Measurements from ENCODE around the gene HPS1. TPM values are rescaled to one million over a fixed set of nuclear protein-coding genes. Genes with fewer than 3 reads are reported as not detected.

HPS1 gene
- total and polyA plus RNA-seq, 2 donors (not counting 3 experiments of a cell fraction or from before 2014, with no cell fraction given), result 60.7 to 67.5 TPM

- Histone ChIP-seq H4K20me1 (replicated peaks; ENCODE audit: control insufficient read depth, extremely low read depth, insufficient read depth, low read length) (no peaks in the 10 kb centered on the region), H2AFZ (ENCODE audit: low read depth, low read length) (no peak overlapping the region), H3K4me3 (replicated peaks in 1 of 3; ENCODE audit: insufficient read depth in 1 of 3, low read depth in 1 of 3, low read length in 3 of 3) (no peak overlapping the region), H3K36me3 (ENCODE audit: control insufficient read depth in 2 of 2, extremely low read depth in 1 of 2, insufficient read depth in 2 of 2, low read length in 2 of 2) (peaks cover 21 to 44% of the 10 kb centered on the region in 2 experiments), H3K27ac (ENCODE audit: insufficient read depth, low read depth, low read length) (no peak overlapping the region), H3K9ac (replicated peaks; ENCODE audit: extremely low read depth, insufficient read depth, low read length) (no peak overlapping the region), H3K4me2 (ENCODE audit: insufficient read depth, low read length) (no peak overlapping the region), H3K4me1 (ENCODE audit: control insufficient read depth, extremely low read depth, insufficient read depth, low read length) (peaks cover 13% of the 10 kb centered on the region), H3K9me3 (replicated peaks; ENCODE audit: control insufficient read depth, insufficient read depth, low read length) (no peaks in the 10 kb centered on the region), H3K27me3 (ENCODE audit: control insufficient read depth in 2 of 2, insufficient read depth in 2 of 2, low read length in 2 of 2) (no peaks in the 10 kb centered on the region), H3K79me2 (ENCODE audit: control insufficient read depth, insufficient read depth, low read length) (no peaks in the 10 kb centered on the region), H3K9me1 (replicated peaks; ENCODE audit: control insufficient read depth, extremely low read depth, insufficient read depth, low read length) (no peaks in the 10 kb centered on the region)
- intact Hi-C loops (cut with micrococcal nuclease), result no loop called here
- no TSS peak for BruUV-seq (replicated peaks)
- dilution Hi-C loops (cut with MboI; ENCODE audit: extremely low pct_ligation_motif_present, low sequenced_read_pairs), result no loop called here
- ChIA-PET CTCF (interaction anchor here (0.7 to 1.0 kb wide), 2 partner anchors 36 to 90 kb away, joined by 3 to 4 read pairs; no protein-coding TSS in a partner anchor), POLR2A (no interaction called here)
- TF ChIP-seq POLR2A (IDR thresholded peaks at IDR 0.05; ENCODE audit: low read depth, low read length) (no peak), GATA2 (IDR thresholded peaks at IDR 0.05; ENCODE audit: insufficient read depth, insufficient read length, low read depth, low read length) (no peak), POLR2AphosphoS5 (IDR thresholded peaks at IDR 0.05; ENCODE audit: insufficient read depth, low read depth, low read length) (no peak), MYC (IDR thresholded peaks at IDR 0.05; ENCODE audit: low read depth, low read length) (no peak), FOS (IDR thresholded peaks at IDR 0.05; ENCODE audit: borderline replicate concordance, insufficient read depth, low read length) (no peak)
- DNase-seq (ENCODE audit: low read depth, low spot score) (no peak), FAIRE-seq (no peak)
Observed at GRCh38 chr10:98431016-98431415, 15.7 kb downstream of the HPS1 start.

GRCh38 chr10:98430427-98430826, 16.3 kb downstream of the HPS1 start:
- DNase-seq (ENCODE audit: low read depth, low spot score) (no peak), FAIRE-seq (no peak)
- no peaks in the 10 kb centered on the region for H4K20me1 ChIP-seq (replicated peaks; ENCODE audit: control insufficient read depth, extremely low read depth, insufficient read depth, low read length)
- no peak for TF ChIP-seq EZH2 (IDR thresholded peaks at IDR 0.05; ENCODE audit: borderline replicate concordance, low read depth, low read length, severe bottlenecking)
- TF ChIP-seq POLR2A (IDR thresholded peaks at IDR 0.05; ENCODE audit: low read depth, low read length), result no peak
- TF ChIP-seq FOS (IDR thresholded peaks at IDR 0.05; ENCODE audit: borderline replicate concordance, insufficient read depth, low read length), result no peak
- TF ChIP-seq, protein P1, sequence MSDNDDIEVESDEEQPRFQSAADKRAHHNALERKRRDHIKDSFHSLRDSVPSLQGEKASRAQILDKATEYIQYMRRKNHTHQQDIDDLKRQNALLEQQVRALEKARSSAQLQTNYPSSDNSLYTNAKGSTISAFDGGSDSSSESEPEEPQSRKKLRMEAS (IDR thresholded peaks at IDR 0.05; ENCODE audit: insufficient read depth, insufficient read length), result no peak
- TF ChIP-seq POLR2AphosphoS5 (IDR thresholded peaks at IDR 0.05; ENCODE audit: insufficient read depth, low read depth, low read length), result no peak
- TF ChIP-seq GATA2 (IDR thresholded peaks at IDR 0.05; ENCODE audit: insufficient read depth, insufficient read length, low read depth, low read length), result no peak
- TF ChIP-seq JUN (IDR thresholded peaks at IDR 0.05; ENCODE audit: borderline replicate concordance, insufficient read depth, insufficient read length, low read depth), result no peak
- TF ChIP-seq MYC (IDR thresholded peaks at IDR 0.05; ENCODE audit: low read depth, low read length), result no peak
- TF ChIP-seq, protein P2, sequence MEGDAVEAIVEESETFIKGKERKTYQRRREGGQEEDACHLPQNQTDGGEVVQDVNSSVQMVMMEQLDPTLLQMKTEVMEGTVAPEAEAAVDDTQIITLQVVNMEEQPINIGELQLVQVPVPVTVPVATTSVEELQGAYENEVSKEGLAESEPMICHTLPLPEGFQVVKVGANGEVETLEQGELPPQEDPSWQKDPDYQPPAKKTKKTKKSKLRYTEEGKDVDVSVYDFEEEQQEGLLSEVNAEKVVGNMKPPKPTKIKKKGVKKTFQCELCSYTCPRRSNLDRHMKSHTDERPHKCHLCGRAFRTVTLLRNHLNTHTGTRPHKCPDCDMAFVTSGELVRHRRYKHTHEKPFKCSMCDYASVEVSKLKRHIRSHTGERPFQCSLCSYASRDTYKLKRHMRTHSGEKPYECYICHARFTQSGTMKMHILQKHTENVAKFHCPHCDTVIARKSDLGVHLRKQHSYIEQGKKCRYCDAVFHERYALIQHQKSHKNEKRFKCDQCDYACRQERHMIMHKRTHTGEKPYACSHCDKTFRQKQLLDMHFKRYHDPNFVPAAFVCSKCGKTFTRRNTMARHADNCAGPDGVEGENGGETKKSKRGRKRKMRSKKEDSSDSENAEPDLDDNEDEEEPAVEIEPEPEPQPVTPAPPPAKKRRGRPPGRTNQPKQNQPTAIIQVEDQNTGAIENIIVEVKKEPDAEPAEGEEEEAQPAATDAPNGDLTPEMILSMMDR (IDR thresholded peaks at IDR 0.05; ENCODE audit: extremely low read depth in 1 of 2, insufficient read depth in 1 of 2, low read depth in 1 of 2, low read length in 2 of 2), result no peak
- no peaks in the 10 kb centered on the region for H3K9me1 ChIP-seq (replicated peaks; ENCODE audit: control insufficient read depth, extremely low read depth, insufficient read depth, low read length)
- peaks cover 19 to 41% of the 10 kb centered on the region in 2 experiments for H3K36me3 ChIP-seq (ENCODE audit: control insufficient read depth in 2 of 2, extremely low read depth in 1 of 2, insufficient read depth in 2 of 2, low read length in 2 of 2)
- no TSS peak for BruUV-seq (replicated peaks)
- H2AFZ ChIP-seq (ENCODE audit: low read depth, low read length), result no peak overlapping the region
- H3K9me3 ChIP-seq (replicated peaks; ENCODE audit: control insufficient read depth, insufficient read depth, low read length), result no peaks in the 10 kb centered on the region
- H3K4me3 ChIP-seq (replicated peaks in 1 of 3; ENCODE audit: insufficient read depth in 1 of 3, low read depth in 1 of 3, low read length in 3 of 3), result no peak overlapping the region
- dilution Hi-C loops (cut with MboI; ENCODE audit: extremely low pct_ligation_motif_present, low sequenced_read_pairs) (no loop called here), intact Hi-C loops (cut with micrococcal nuclease) (no loop called here)
- POLR2A ChIA-PET, result no interaction called here
- CTCF ChIA-PET, result interaction anchor here (0.7 to 1.0 kb wide), 2 partner anchors 36 to 90 kb away, joined by 3 to 4 read pairs; no protein-coding TSS in a partner anchor
- H3K9ac ChIP-seq (replicated peaks; ENCODE audit: extremely low read depth, insufficient read depth, low read length), result no peak overlapping the region
- H3K4me1 ChIP-seq (ENCODE audit: control insufficient read depth, extremely low read depth, insufficient read depth, low read length), result peaks cover 13% of the 10 kb centered on the region
- no peak overlapping the region for H3K4me2 ChIP-seq (ENCODE audit: insufficient read depth, low read length)
- no peaks in the 10 kb centered on the region for H3K79me2 ChIP-seq (ENCODE audit: control insufficient read depth, insufficient read depth, low read length)
- H3K27me3 ChIP-seq (ENCODE audit: control insufficient read depth in 2 of 2, insufficient read depth in 2 of 2, low read length in 2 of 2), result no peaks in the 10 kb centered on the region
- H3K27ac ChIP-seq (ENCODE audit: insufficient read depth, low read depth, low read length), result no peak overlapping the region

Data from endothelial cell of umbilical vein (primary cell).